Frontal cortex (tissue), 4 donors: ENCODE results near the gene ZNF823. TPM values are rescaled to one million over a fixed set of nuclear protein-coding genes. Genes with fewer than 3 reads are reported as not detected.
"Not testable (repeated sequence)": the region's sequence is repeated elsewhere in the genome, so short reads cannot be mapped to it uniquely, and the experiment has no call there.

ENCODE experiments used
- DNase-seq, 2 donors: peaks; one replicate each; pipeline ENCODE4 v3.0.0; 2012; ENCODE audit warnings: low spot score in 2 of 2
- FAIRE-seq: peaks from 2 replicates; lab custom pipeline; 2012; peaks lifted over from hg19 to GRCh38; lab: Jason Lieb, UNC
- total RNA-seq: library from RNA; depleted of rRNA; stranded (reverse); fragments of >200 nt; gene quantifications from one replicate; pipeline ENCODE4 v1.2.3, GENCODE V29; 2014
- donor health status: control.
- donor health status: control.
- donor health status: control.

ZNF823 gene
- 26.9 TPM for total RNA-seq

GRCh38 chr19:11738746-11739620 lies at the start of gene ZNF823:
ZNF823 (minus strand) TSS chr19:11738946; CDS start chr19:11738819, 127 bp downstream.
- FAIRE-seq: peak; percentile 91

GRCh38 chr19:11787536-11787935 lies 48.8 kb upstream of the ZNF823 start:
- DNase-seq (no peak), FAIRE-seq (no peak)

More at GRCh38 chr19:11738746-11739620, at the start of gene ZNF823:
- peak; percentile 95 to 96 for DNase-seq

GRCh38 chr19:11784356-11784755 lies 45.6 kb upstream of the ZNF823 start:
- FAIRE-seq (no peak), DNase-seq (no peak)

GRCh38 chr19:11783767-11784166 lies 45.0 kb upstream of the ZNF823 start:
- FAIRE-seq (no peak), DNase-seq (no peak)

- FAIRE-seq: no peak
Observed at GRCh38 chr19:11781295-11782057, 42.7 kb upstream of the ZNF823 start.

GRCh38 chr19:11780431-11781020 lies 41.8 kb upstream of the ZNF823 start:
- DNase-seq (no peak), FAIRE-seq (no peak)

More at GRCh38 chr19:11781295-11782057, 42.7 kb upstream of the ZNF823 start:
- no peak for DNase-seq

- not testable (repeated sequence) for DNase-seq, FAIRE-seq
Observed at GRCh38 chr19:11776669-11777068, 37.9 kb upstream of the ZNF823 start.

GRCh38 chr19:11771520-11771919 lies 32.8 kb upstream of the ZNF823 start:
- not testable (repeated sequence) for DNase-seq

GRCh38 chr19:11769995-11770394 lies 31.2 kb upstream of the ZNF823 start:
- FAIRE-seq: no peak
- DNase-seq: no peak

More at GRCh38 chr19:11771520-11771919, 32.8 kb upstream of the ZNF823 start:
- FAIRE-seq: not testable (repeated sequence)

- DNase-seq (peak in 1 of 2 donors; percentile 13), FAIRE-seq (no peak)
Observed at GRCh38 chr19:11767633-11768133, 28.9 kb upstream of the ZNF823 start.

- no peak for FAIRE-seq
- DNase-seq: peak; percentile 87 to 90
Observed at GRCh38 chr19:11766597-11767591, 28.1 kb upstream of the ZNF823 start, which contains the start of gene ZNF441. ZNF441 (plus strand) TSS chr19:11767000; CDS start chr19:11767194, 194 bp downstream.

GRCh38 chr19:11763611-11764010 lies 24.9 kb upstream of the ZNF823 start:
- DNase-seq: no peak
- no peak for FAIRE-seq

GRCh38 chr19:11763117-11763516 lies 24.4 kb upstream of the ZNF823 start:
- no peak for DNase-seq
- FAIRE-seq: no peak

GRCh38 chr19:11759805-11760204 lies 21.1 kb upstream of the ZNF823 start:
- DNase-seq (no peak), FAIRE-seq (no peak)

GRCh38 chr19:11756965-11757364 lies 18.2 kb upstream of the ZNF823 start:
- FAIRE-seq: no peak
- DNase-seq: no peak

GRCh38 chr19:11754663-11755062 lies 15.9 kb upstream of the ZNF823 start:
- no peak for FAIRE-seq
- no peak for DNase-seq

- no peak for FAIRE-seq
Observed at GRCh38 chr19:11752244-11752736, 13.5 kb upstream of the ZNF823 start.

GRCh38 chr19:11749751-11750150 lies 11.0 kb upstream of the ZNF823 start:
- DNase-seq: no peak

More at GRCh38 chr19:11752244-11752736, 13.5 kb upstream of the ZNF823 start:
- DNase-seq: no peak

GRCh38 chr19:11747277-11747676 lies 8.5 kb upstream of the ZNF823 start:
- FAIRE-seq: no peak
- no peak for DNase-seq

More at GRCh38 chr19:11749751-11750150, 11.0 kb upstream of the ZNF823 start:
- FAIRE-seq: no peak
